SK-N-SH (cell line): ENCODE measurements around the gene CSPG4. TPM values are rescaled to one million over a fixed set of nuclear protein-coding genes. Genes with fewer than 3 reads are reported as not detected.
"Not testable (repeated sequence)": the region's sequence is repeated elsewhere in the genome, so short reads cannot be mapped to it uniquely, and the experiment has no call there.

Source experiments
- CTCF ChIA-PET: fragments of 300-600, 350-600 bp; formaldehyde crosslinking; extraction: SDS; loops from one replicate; lab custom pipeline; 2021; lab: Yijun Ruan, JAX
- POLR2A ChIA-PET: fragments of 350-600 bp; sonication (Branson Sonifier 250); formaldehyde crosslinking; extraction: SDS; loops from one replicate; lab custom pipeline; 2020; ENCODE audit warnings: antibody characterized with exemption, inconsistent platforms; lab: Yijun Ruan, JAX
- DNase-seq: peaks from one replicate; pipeline ENCODE4 v3.0.0; 2012
- H2AFZ ChIP-seq: fragments of 200-600 bp; sonication (generic); 2 replicates; pipeline ENCODE4 v1.8.1; 2016; ENCODE audit warnings: antibody characterized with exemption, mild to moderate bottlenecking, low read depth
- H3F3A ChIP-seq: fragments of 200-600 bp; sonication (generic); replicated peaks from 2 replicates; pipeline ENCODE3; 2016; ENCODE audit warnings: antibody characterized with exemption, mild to moderate bottlenecking; ENCODE audit not compliant: insufficient read depth
- H3K27ac ChIP-seq, 2 experiments: fragments of 200-500 bp in 1 of 2; fragments of 200-600 bp in 1 of 2; sonication (Bioruptor generic) in 1 of 2; sonication (generic), shearing (Covaris generic) in 1 of 2; 2 replicates each; pipeline versions ENCODE4 v1.5.1 to v1.6.1; 2014 to 2016; ENCODE audit warnings: low read depth in 2 of 2, inconsistent platforms in 1 of 2, low read length in 1 of 2, mild to moderate bottlenecking in 1 of 2, mixed read lengths in 1 of 2
- H3K27me3 ChIP-seq: fragments of 200-600 bp; sonication (generic), shearing (Covaris generic); 2 replicates; pipeline ENCODE4 v1.6.1; 2016; ENCODE audit warnings: mixed run types; ENCODE audit not compliant: insufficient read depth
- H3K36me3 ChIP-seq, 2 experiments: fragments of 200-500 bp in 1 of 2; fragments of 200-600 bp in 1 of 2; sonication (Bioruptor generic) in 1 of 2; sonication (generic) in 1 of 2; replicated peaks in 1 of 2; 2 replicates each; pipeline versions ENCODE3 to v1.5.1; 2014 to 2016; ENCODE audit warnings: low read length in 1 of 2, mild to moderate bottlenecking in 1 of 2; ENCODE audit not compliant: insufficient read depth in 2 of 2, control insufficient read depth in 1 of 2
- H3K4me1 ChIP-seq, 2 experiments: fragments of 200-500 bp in 1 of 2; fragments of 200-600 bp in 1 of 2; sonication (Bioruptor generic) in 1 of 2; sonication (generic), shearing (Covaris generic) in 1 of 2; 2 replicates each; pipeline versions ENCODE4 v1.5.1 to v1.6.1; 2014 to 2016; ENCODE audit warnings: low read depth in 1 of 2, low read length in 1 of 2, mixed run types in 1 of 2; ENCODE audit not compliant: insufficient read depth in 2 of 2, control insufficient read depth in 1 of 2
- H3K4me2 ChIP-seq: fragments of 200-600 bp; sonication (generic), shearing (Covaris generic); 2 replicates; pipeline ENCODE4 v1.6.1; 2017; ENCODE audit warnings: mixed run types
- H3K4me3 ChIP-seq, 2 experiments: fragments of 200-500 bp in 1 of 2; fragments of 200-600 bp in 1 of 2; sonication (Bioruptor generic) in 1 of 2; sonication (generic), shearing (Covaris generic) in 1 of 2; 2 replicates each; pipeline versions ENCODE4 v1.5.1 to v1.8.1; 2014 to 2016; ENCODE audit warnings: low read depth in 2 of 2, inconsistent platforms in 1 of 2, low read length in 1 of 2, mild to moderate bottlenecking in 1 of 2, mixed read lengths in 1 of 2, moderate library complexity in 1 of 2
- H3K79me2 ChIP-seq: fragments of 200-600 bp; sonication (generic); 2 replicates; pipeline ENCODE4 v1.8.1; 2017; ENCODE audit warnings: mild to moderate bottlenecking; ENCODE audit not compliant: insufficient read depth
- H3K9ac ChIP-seq: fragments of 200-600 bp; sonication (generic); 2 replicates; pipeline ENCODE4 v1.6.1; 2017; ENCODE audit warnings: mixed run types
- H3K9me2 ChIP-seq: fragments of 200-600 bp; sonication (generic); 2 replicates; pipeline ENCODE4 v1.6.1; 2017; ENCODE audit warnings: mixed run types
- H3K9me3 ChIP-seq: fragments of 200-600 bp; sonication (generic); 2 replicates; pipeline ENCODE4 v1.6.1; 2017; ENCODE audit warnings: mixed run types, mild to moderate bottlenecking, moderate library complexity
- H4K20me1 ChIP-seq: fragments of 200-600 bp; sonication (generic); 2 replicates; pipeline ENCODE4 v1.6.1; 2017; ENCODE audit warnings: mild to moderate bottlenecking, mixed run types; ENCODE audit not compliant: insufficient read depth
- EP300 ChIP-seq, 2 experiments: IDR thresholded peaks; 2 replicates each; pipeline versions ENCODE4 v1.4.0 to v1.6.1; 2012; ENCODE audit warnings: borderline replicate concordance in 1 of 2, low read depth in 1 of 2, low read length in 1 of 2
- IRF3 ChIP-seq: fragments of 150-350 bp; IDR thresholded peaks from 2 replicates; pipeline ENCODE4 v1.6.1; 2016; ENCODE audit warnings: mild to moderate bottlenecking, low read depth, low read length
- JUND ChIP-seq: IDR thresholded peaks from 2 replicates; pipeline ENCODE4 v1.4.0; 2012
- NFIC ChIP-seq: IDR thresholded peaks from 2 replicates; pipeline ENCODE4 v1.4.0; 2012; ENCODE audit warnings: borderline replicate concordance
- PBX3 ChIP-seq: IDR thresholded peaks from 2 replicates; pipeline ENCODE4; 2012
- RFX5 ChIP-seq: IDR thresholded peaks from 2 replicates; pipeline ENCODE4 v1.6.1; 2012; ENCODE audit warnings: mild to moderate bottlenecking, improper control_type of control experiment, low read length
- TEAD4 ChIP-seq: IDR thresholded peaks from 2 replicates; pipeline ENCODE4 v1.4.0; 2012; ENCODE audit warnings: mild to moderate bottlenecking, borderline replicate concordance; ENCODE audit not compliant: insufficient read depth
- ZBTB33 ChIP-seq: IDR thresholded peaks from 2 replicates; pipeline ENCODE4 v1.4.0; 2012; ENCODE audit warnings: low read depth, borderline replicate concordance
- WGBS: methylation state at CpG from one replicate; pipeline ENCODE4 v1.1.6; 2017; ENCODE audit warnings: low lambda C conversion rate; 5-methylcytosine and 5-hydroxymethylcytosine counted together
- polyA plus RNA-seq, 3 experiments: library from polyadenylated mRNA; depleted of rRNA; stranded (reverse); fragments of >200 nt; gene quantifications; 2 replicates each; pipeline ENCODE4 v1.2.3, GENCODE V29; 2012

CSPG4 gene
- polyA plus RNA-seq, 1 of the 3 experiments (the other 2 are of a cell fraction): 0.35 TPM

GRCh38 chr15:75692311-75692710, 20.3 kb downstream of the CSPG4 start:
- POLR2A ChIA-PET, CTCF ChIA-PET, H3K9ac ChIP-seq, H4K20me1 ChIP-seq, H3K27ac ChIP-seq, H3K9me3 ChIP-seq, H3K36me3 ChIP-seq, H3K9me2 ChIP-seq, H3K79me2 ChIP-seq, H3K4me2 ChIP-seq, H3K4me3 ChIP-seq, H3K27me3 ChIP-seq, H2AFZ ChIP-seq, DNase-seq: not testable (repeated sequence)
- 67% methylated on average over 4 of the region's 4 CpGs for WGBS
- peaks cover 30 to 37% of the 10 kb centered on the region in 2 experiments for H3K4me1 ChIP-seq
- H3F3A ChIP-seq: peaks cover 23% of the 10 kb centered on the region

GRCh38 chr15:75689429-75689828, 23.2 kb downstream of the CSPG4 start:
- not testable (repeated sequence) for H4K20me1 ChIP-seq, H3K4me2 ChIP-seq, H3K36me3 ChIP-seq, H3K27me3 ChIP-seq, H3K79me2 ChIP-seq, H3K27ac ChIP-seq, H2AFZ ChIP-seq, H3K4me3 ChIP-seq, H3K9me2 ChIP-seq, DNase-seq, H3K9ac ChIP-seq, H3K9me3 ChIP-seq
- ChIA-PET POLR2A (interaction anchor here (0.6 kb wide), 1 partner anchor 232 kb away, joined by 4 read pairs; no protein-coding TSS in a partner anchor), CTCF (interaction anchor here (1.1 to 2.4 kb wide), 3 partner anchors 43 to 321 kb away, joined by 3 to 7 read pairs (median 4); partner anchors contain the start of gene MAN2C1)
- Histone ChIP-seq H3F3A (peaks cover 12% of the 10 kb centered on the region), H3K4me1 (peaks cover 13 to 15% of the 10 kb centered on the region in 2 experiments; a peak in 3 of 4 replicates)
- WGBS: 87% methylated on average over 12 of the region's 20 CpGs

GRCh38 chr15:75688831-75689230, 23.8 kb downstream of the CSPG4 start:
- Histone ChIP-seq H3K36me3 (no peaks in the 10 kb centered on the region), H3K9me3 (no peaks in the 10 kb centered on the region), H3K4me1 (peaks cover 7 to 9% of the 10 kb centered on the region in 2 experiments; a peak in 3 of 4 replicates), H3K79me2 (no peaks in the 10 kb centered on the region), H3K27me3 (no peaks in the 10 kb centered on the region), H2AFZ (no peak overlapping the region), H3K4me2 (no peak overlapping the region), H3K4me3 (no peak overlapping the region), H3K9me2 (no peaks in the 10 kb centered on the region), H4K20me1 (no peaks in the 10 kb centered on the region), H3K27ac (no peak overlapping the region), H3F3A (peaks cover 6% of the 10 kb centered on the region), H3K9ac (no peak overlapping the region)
- 93% methylated on average over 4 of the region's 26 CpGs for WGBS
- ChIA-PET CTCF (interaction anchor here (1.1 to 2.4 kb wide), 2 partner anchors 44 to 320 kb away, joined by 3 to 7 read pairs; partner anchors contain the start of gene MAN2C1), POLR2A (interaction anchor here (0.6 kb wide), 1 partner anchor 233 kb away, joined by 4 read pairs; no protein-coding TSS in a partner anchor)
- TF ChIP-seq TEAD4: no peak
- TF ChIP-seq NFIC: no peak
- TF ChIP-seq RFX5: no peak
- TF ChIP-seq IRF3: no peak
- no peak for TF ChIP-seq EP300 (IDR thresholded peaks at IDR 0.05; ENCODE audit: borderline replicate concordance in 1 of 2, low read depth in 1 of 2, low read length in 1 of 2)
- no peak for TF ChIP-seq JUND
- TF ChIP-seq ZBTB33: no peak
- no peak for TF ChIP-seq PBX3
- DNase-seq: no peak
